Effector CD4-positive, alpha-beta T cell (primary cell): Measurements from ENCODE around the gene JAKMIP3.

Source experiments
- DNase-seq: peaks from one replicate; pipeline ENCODE4 v3.0.0-alpha.2; 2020

The JAKMIP3 gene

GRCh38 chr10:132044803-132045202 lies 20.9 kb upstream of the JAKMIP3 start:
- DNase-seq, result no peak

DNA sequence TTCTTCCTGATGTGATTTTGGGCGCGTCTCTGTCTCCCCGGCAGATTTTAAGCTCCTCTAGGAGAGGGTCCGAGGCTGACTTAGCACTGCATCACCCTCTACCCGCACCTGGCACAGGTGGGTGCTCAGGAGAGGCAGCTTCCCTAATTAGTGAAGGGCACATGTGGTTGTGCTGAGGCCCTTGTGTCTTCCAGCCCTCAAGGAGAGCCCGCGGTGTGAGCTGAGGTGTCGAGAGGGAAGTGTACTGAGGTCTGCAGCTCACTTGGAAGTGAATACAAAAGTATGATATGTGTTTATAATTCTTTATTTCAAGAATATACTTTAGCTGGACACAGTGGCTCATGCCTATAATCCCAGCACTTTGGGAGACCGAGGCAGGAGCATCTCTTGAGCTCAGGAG lies 20.4 kb upstream of the JAKMIP3 start:
- DNase-seq, result no peak

GRCh38 chr10:132047575-132048293 lies 18.0 kb upstream of the JAKMIP3 start:
- no peak for DNase-seq

GRCh38 chr10:132048294-132048667 lies 17.5 kb upstream of the JAKMIP3 start:
- no peak for DNase-seq

- DNase-seq, result no peak
Measured at GRCh38 chr10:132050191-132050590, 15.6 kb upstream of the JAKMIP3 start.

DNA sequence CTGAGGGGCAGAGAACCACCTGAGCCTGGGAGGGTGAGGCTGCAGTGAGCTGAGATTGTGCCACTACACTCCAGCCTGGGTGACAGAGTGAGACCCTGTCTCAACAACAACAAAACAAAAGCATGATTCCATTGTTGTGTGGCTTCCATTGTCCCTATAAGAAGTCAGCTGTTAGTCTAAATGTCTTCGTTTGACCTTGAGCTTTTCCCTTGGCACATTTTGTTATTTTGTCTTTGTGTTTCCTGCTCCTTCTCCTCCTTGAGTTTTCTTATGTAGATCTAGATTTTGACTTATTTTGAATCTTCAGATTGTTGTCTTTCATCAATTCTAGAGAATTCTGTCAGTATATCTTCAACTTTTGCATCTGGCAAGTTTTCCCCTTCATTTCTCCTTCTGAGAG lies 13.6 kb upstream of the JAKMIP3 start:
- DNase-seq, result no peak

DNA sequence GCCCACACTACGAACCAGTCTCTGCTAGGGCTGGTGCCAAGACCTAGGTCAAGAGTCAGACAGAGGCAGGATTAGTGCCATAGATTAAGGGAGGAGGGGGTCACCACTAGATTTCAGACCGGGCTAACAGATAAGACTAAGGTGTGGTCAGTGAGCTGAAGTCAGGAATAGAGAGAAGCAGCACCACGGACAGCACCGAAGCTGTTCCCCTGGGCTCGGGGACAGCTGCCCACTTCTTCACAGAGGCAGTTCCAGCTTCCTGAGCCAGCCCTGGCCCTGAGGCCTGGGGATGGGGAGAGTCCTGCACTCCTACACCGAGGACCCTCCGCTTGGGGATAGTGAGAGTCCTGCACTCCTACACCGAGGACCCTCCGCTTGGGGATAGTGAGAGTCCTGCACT lies 11.2 kb upstream of the JAKMIP3 start:
- DNase-seq, result no peak

- DNase-seq, result no peak
Measured at GRCh38 chr10:132055616-132056015, 10.1 kb upstream of the JAKMIP3 start.

GRCh38 chr10:132056663-132057062 lies 9.1 kb upstream of the JAKMIP3 start:
- DNase-seq, result no peak

GRCh38 chr10:132057191-132057681 lies 8.5 kb upstream of the JAKMIP3 start:
- no peak for DNase-seq

DNA sequence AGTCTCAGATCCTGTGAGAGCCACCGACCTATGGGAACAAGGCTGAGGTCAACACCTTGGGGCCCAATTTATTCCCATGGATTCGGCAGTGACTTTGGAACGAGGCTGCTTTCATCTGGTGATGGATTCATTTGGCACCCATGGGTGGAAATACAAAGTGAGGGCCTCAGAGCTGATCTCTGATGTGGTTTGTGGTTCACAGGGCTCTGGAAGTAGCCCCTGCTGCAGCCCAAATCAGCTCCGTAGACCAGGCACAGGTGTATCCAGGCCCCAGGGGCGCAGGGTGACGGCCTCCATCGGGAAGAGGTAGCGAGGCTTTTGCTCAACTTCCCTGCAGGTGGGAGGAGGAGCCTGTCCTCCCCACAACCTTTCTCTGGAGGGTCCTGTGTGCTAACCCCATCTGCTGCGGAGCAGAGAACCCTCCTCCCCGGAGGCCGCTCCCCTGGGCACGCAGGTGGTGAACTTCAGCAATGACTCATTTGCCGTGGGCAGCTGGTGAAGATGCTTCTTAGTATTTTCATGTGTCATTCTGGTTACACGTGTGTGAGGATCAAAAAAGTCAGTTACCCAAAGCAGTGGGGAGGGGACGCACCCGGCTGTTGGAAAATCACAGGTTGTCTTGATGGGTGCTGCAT lies 7.5 kb upstream of the JAKMIP3 start:
- DNase-seq, result no peak

GRCh38 chr10:132058793-132059759 lies 6.7 kb upstream of the JAKMIP3 start:
- DNase-seq, result no peak

DNA sequence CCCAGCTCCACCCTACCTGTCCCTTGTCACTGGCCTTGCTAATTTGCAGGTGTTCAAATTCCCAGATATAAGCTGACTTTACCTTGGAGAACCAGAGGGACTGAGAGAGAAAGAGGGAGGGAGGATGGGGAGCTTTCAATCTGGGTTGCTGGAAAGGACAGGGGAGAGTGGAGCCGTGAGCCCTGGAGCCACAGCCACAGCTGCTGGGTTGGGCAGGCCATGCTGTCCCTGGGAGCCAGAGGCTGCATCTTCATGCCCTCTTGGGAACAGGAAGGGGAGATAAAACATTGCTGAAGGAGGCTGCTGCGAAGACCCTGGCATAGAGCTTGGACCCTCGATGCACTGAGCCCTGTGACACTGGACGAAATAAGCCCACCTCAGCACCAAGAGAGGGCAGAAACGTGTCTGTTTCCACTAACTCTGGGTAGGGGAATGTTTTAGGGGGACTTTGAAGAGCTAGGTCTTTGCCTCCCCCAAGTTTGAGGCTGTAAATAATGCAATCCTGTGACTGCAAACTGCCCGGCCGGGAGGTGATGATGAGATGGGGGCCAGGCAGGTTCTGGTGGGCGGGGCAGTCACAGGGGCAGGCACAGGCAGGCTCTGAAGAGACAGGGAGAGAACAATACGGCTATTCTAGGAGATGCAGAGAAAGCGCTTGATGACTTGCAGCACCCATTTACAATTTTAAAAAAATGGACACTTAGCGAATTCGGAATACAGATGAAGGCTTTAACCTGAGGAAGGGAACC lies 5.8 kb upstream of the JAKMIP3 start:
- DNase-seq, result no peak

- DNase-seq, result no peak
Measured at GRCh38 chr10:132061030-132061429, 4.7 kb upstream of the JAKMIP3 start.

- DNase-seq, result no peak
Measured at GRCh38 chr10:132061465-132061864, 4.3 kb upstream of the JAKMIP3 start.

DNA sequence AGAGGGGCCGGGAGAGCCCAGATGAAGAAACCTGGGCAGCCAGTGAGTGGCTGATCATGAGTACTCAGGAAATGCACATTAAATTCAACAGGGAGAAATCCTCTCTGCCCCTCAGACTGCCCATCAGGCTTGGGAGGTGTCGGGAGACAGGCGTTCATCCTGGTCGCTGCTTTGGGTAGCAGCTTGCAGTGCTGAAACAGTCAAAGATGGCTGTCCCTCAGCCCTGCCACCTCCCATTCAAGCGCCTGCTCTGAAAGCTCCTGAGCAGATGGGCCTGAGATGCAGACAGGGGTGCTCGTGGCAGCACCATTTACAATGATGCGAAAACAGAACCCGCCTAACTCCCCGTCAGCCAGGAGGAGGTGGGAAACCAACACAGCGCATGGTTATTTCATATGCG lies 3.6 kb upstream of the JAKMIP3 start:
- DNase-seq, result no peak

- no peak for DNase-seq
Measured at GRCh38 chr10:132062641-132063390, 2.9 kb upstream of the JAKMIP3 start.

DNA sequence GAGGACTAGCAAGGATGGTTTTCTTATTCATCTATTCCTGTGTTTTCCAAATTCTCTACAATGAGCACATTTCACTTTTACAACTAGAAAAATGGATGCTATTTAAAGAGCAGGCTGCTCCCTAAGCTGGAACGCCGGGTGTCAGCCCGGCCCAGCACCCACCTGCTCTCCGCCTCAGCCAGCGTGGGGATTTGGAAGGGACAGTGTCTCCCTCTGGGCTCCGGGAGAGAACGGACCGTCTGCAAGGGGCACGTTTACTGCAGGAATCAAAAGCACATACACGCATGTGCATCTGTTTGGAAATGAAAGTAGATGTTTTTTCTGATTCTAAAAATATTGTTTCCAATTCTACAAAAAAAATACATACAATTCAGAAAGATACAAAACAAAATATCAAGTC lies 2.3 kb upstream of the JAKMIP3 start:
- no peak for DNase-seq

DNA sequence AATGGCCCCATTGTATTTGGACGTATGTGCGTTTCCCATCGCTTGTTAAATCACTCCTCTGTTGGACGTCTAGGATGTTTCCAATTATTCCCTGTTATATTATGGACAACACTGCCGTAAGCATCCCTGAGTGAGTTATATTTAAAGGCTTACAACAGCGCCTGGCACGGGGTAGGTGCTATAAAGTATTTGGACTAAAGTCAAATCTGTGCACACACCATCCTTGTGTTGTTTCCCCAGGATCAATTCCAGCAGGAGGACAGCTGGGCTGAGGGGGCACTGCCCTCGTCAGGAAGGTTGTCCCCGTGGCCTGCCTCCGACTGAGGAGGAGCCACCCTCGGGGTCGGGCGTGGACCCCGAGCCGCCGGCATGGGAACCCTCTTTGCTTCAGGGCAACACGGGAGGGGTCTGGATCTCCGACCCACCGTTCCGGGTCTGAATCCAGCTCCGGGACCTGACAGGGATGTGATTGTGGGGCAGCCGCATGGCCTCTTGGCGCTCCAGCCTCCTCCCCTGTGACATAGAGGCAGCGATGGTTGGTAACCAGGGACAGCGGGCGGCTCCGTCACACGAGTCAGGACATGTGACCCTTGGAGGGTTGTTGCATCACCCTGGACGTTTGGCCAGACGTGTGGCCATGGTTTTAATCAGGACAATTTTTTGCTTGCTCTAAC lies 1.5 kb upstream of the JAKMIP3 start:
- no peak for DNase-seq

DNA sequence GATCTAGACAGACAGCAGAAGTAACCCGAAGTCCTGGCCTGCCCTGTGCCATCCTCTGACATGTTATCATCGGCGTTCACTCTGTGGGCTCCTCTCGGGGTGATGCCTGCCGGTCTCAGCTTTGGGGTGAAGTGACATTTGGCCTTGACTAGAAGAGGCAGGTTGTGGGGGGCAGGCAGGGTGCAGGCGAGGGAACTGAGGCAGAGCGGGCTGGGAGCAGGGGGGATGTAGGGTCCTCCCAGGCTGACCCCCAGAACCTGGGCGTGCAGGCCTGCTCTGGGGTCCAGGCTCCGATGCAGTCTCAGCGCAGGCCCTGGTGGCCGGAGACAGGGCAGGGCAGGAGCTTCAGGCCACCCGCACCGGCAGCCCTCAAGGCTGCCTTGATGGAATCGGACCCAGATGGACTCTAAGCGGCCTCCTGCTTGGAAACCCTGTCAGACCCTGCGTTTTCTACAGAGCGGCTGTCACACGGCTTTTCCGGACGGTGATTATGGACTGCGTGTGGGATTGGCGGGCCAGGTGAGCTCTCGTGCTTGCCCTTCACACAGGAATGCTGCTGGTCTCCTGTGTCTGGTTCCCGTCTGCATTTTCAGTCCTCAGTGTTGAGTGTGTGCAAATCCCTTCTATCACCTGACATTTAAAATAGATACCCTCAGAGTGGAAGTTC lies 842 bp upstream of the JAKMIP3 start:
- no peak for DNase-seq

GRCh38 chr10:132066186-132066585 lies 440 bp downstream of the JAKMIP3 start:
- no peak for DNase-seq
